Adrenal gland (tissue), 12 donors: ENCODE results near the gene BHLHE23. TPM values are rescaled to one million over a fixed set of nuclear protein-coding genes. Genes with fewer than 3 reads are reported as not detected.

ENCODE experiments used
- DNase-seq, 7 donors: peaks; one replicate each; pipeline ENCODE4 v3.0.0-alpha.2; 2019 to 2020
- H3K27ac ChIP-seq, 5 donors: fragments of 200-600 bp; sonication (generic) in 4 of 5; 1 replicate in 3 of 5; 2 replicates in 2 of 5; pipeline versions ENCODE4 v1.5.1 to v1.8.0; 2016 to 2020; ENCODE audit warnings: mild to moderate bottlenecking in 1 of 5
- H3K27me3 ChIP-seq: fragments of 200-600 bp; 2 replicates; pipeline ENCODE4 v1.8.0; 2021
- H3K36me3 ChIP-seq, 2 donors: fragments of 200-600 bp; replicated peaks in 1 of 2; 1 replicate in 1 of 2; 2 replicates in 1 of 2; pipeline versions ENCODE4 v1.5.1 to v1.8.0; 2018 to 2022
- H3K4me1 ChIP-seq, 2 donors: fragments of 200-600 bp; replicated peaks in 1 of 2; 1 replicate in 1 of 2; 2 replicates in 1 of 2; pipeline versions ENCODE4 v1.5.1 to v1.8.0; 2018 to 2021
- H3K4me3 ChIP-seq, 4 donors: fragments of 200-600 bp; sonication (generic) in 3 of 4; one replicate each; pipeline ENCODE4 v1.5.1; 2016 to 2018
- H3K9me3 ChIP-seq, 3 donors: fragments of 200-600 bp; sonication (generic) in 1 of 3; replicated peaks in 1 of 3; 1 replicate in 2 of 3; 2 replicates in 1 of 3; pipeline versions ENCODE4 v1.5.1 to v1.8.0; 2016 to 2021
- POLR2A ChIP-seq, 2 donors: fragments of 450-650 bp; IDR thresholded peaks; one replicate each; pipeline ENCODE4 v1.6.1; 2017; ENCODE audit warnings: antibody characterized with exemption in 2 of 2, mild to moderate bottlenecking in 2 of 2, moderate library complexity in 1 of 2
- WGBS, 4 donors: extraction: QIAGEN DNeasy Blood & Tissue Kit in 2 of 4; methylation state at CpG; one replicate each; pipeline versions ENCODE4 v1.1.5 to v1.1.7; 2013 to 2017; 5-methylcytosine and 5-hydroxymethylcytosine counted together
- intact Hi-C, 2 donors: fragments of 100-400 bp; cut with DNase I; formaldehyde crosslinking; loops; one replicate each; pipeline versions ENCODE4 v1.14.1 to v1.15.0; 2022 to 2023
- polyA plus RNA-seq, 3 donors: library from polyadenylated mRNA; stranded (reverse); fragments of 200-250 nt in 2 of 3; fragments of 350-450 nt in 1 of 3; fragmentation: Illumina TruSeq in 1 of 3; extraction: RNeasy Lipid Tissue Mini Kit (QIAGEN cat#74804) in 1 of 3; gene quantifications; one replicate each; pipeline ENCODE4 v1.2.3, GENCODE V29; 2013 to 2014
- total RNA-seq, 9 donors: library from RNA; depleted of rRNA in 4 of 9; stranded (reverse); fragments of >200 nt in 4 of 9; fragments of 120-200 nt in 1 of 9; fragmentation: NEBNext Ultra II Directional in 1 of 9; extraction: Animal tissue kit (Norgen Biotek cat#: 25700) in 1 of 9; gene quantifications; one replicate each; pipeline versions ENCODE4 v1.1.0 to v1.2.4, GENCODE V29; 2013 to 2023
- TF ChIP-seq, protein P1 (sequence below), 6 experiments: fragments of 450-650 bp in 4 of 6; fragments of 200-600 bp in 2 of 6; sonication (generic) in 1 of 6; IDR thresholded peaks; 1 replicate in 5 of 6; 2 replicates in 1 of 6; pipeline versions ENCODE4 v1.5.1 to v1.8.0; 2016 to 2021; ENCODE audit warnings: antibody characterized with exemption in 6 of 6, mild to moderate bottlenecking in 2 of 6, moderate library complexity in 1 of 6
- donor health status: healthy with polysubstance abuse.
- donor health status: Bipolar disorder and iron deficiency.
- donor health status: DM: yes; HTN: yes; CAD: no.
- donor health status: DM: no; HTN: no; CAD: no.
- donor health status: DM: no; HTN: no; CAD: no.
- donor health status: DM: yes; HTN: yes; CAD: no.

BHLHE23 gene
- total and polyA plus RNA-seq, 12 donors, result not detected

DNA sequence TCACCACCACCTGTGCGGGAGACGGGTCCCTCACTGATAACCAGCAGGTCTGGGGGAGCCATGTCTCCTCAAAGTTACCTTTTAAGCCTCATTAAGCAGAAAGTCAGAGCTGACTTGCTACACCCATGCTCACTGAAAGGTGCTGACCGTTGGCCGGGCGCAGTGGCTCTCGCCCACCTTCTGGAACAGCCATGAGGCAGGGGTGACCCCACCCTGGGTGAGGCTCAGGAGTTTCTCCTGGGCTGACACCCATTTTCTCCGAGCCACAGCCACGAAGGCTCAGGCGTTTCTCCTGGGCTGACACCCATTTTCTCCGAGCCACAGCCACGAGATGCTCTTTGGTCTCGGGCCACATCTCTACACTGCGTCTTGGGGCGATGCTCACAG is 10.2 kb downstream of the BHLHE23 start:
- no peaks in the 10 kb centered on the region for H3K4me1 ChIP-seq
- no peak overlapping the region for H3K4me3 ChIP-seq
- H3K27ac ChIP-seq, result no peak overlapping the region
- intact Hi-C loops, result no loop called here
- 77 to 81% (median 80%) methylated on average over 12 to 14 of the region's 14 CpGs for WGBS, 4 donors
- H3K9me3 ChIP-seq, result no peaks in the 10 kb centered on the region
- no peak for TF ChIP-seq POLR2A (IDR thresholded peaks at IDR 0.05)
- TF ChIP-seq, protein P1, sequence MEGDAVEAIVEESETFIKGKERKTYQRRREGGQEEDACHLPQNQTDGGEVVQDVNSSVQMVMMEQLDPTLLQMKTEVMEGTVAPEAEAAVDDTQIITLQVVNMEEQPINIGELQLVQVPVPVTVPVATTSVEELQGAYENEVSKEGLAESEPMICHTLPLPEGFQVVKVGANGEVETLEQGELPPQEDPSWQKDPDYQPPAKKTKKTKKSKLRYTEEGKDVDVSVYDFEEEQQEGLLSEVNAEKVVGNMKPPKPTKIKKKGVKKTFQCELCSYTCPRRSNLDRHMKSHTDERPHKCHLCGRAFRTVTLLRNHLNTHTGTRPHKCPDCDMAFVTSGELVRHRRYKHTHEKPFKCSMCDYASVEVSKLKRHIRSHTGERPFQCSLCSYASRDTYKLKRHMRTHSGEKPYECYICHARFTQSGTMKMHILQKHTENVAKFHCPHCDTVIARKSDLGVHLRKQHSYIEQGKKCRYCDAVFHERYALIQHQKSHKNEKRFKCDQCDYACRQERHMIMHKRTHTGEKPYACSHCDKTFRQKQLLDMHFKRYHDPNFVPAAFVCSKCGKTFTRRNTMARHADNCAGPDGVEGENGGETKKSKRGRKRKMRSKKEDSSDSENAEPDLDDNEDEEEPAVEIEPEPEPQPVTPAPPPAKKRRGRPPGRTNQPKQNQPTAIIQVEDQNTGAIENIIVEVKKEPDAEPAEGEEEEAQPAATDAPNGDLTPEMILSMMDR (IDR thresholded peaks at IDR 0.05), result no peak
- no peaks in the 10 kb centered on the region for H3K36me3 ChIP-seq
- H3K27me3 ChIP-seq, result peaks cover 27% of the 10 kb centered on the region
- no peak for DNase-seq

DNA sequence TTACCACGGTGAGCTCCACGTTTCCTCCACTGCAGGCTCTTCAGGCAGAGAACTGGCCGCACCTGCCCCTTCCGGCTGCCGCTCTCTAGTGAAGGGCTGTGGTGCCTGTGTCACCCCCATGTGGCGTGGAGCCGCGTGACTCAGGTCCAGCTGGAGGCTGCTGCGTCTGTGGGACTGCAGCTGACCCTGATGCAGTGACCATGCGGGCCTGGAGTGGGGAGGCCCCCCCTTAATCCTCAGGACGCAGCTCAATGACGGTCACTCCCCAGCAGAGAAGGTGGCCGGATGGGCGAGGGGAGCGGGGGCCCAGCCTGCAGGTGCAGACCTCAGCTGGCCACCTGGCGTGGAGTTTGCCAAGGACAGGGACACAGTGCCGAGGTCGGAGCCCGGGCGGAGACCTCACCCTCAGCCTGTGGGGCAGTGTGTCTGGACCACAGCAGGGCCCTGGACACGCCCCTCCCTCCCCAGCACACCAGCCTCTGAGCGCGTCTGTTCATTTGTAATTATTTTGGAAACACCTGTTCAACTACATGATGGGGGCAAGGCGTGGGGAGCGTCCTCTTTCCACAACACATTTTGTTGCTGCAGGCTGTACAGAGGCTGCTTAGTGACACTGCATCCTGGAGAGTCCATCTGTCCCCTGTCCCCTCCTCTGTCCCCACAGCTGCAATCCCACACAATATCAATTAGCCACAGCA is 10.7 kb downstream of the BHLHE23 start:
- intact Hi-C loops, result no loop called here
- 56 to 73% (median 69%) methylated on average over 5 to 25 of the region's 25 CpGs for WGBS, 4 donors
- H3K27me3 ChIP-seq, result peaks cover 21% of the 10 kb centered on the region

DNA sequence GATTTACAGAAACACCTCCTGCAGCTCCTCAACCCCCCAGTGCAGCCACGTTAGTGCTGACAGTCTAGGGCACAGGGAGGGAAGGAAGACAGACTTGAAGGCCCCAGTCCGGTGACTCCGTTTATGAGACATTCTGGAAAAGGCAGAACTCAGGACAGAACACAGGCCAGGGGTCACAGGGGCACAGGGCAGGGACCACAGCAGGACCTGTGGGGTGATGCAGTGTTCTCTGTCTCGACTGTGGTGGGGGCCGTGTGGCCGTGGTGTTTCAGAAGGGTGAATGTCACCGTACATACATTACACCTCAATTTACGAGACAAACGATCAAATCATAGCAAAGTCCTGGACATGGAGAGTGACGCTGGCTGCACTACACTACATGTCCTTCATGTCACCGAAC is 11.3 kb downstream of the BHLHE23 start:
- no peaks in the 10 kb centered on the region for H3K9me3 ChIP-seq
- H3K4me3 ChIP-seq, result no peak overlapping the region
- no peak overlapping the region for H3K27ac ChIP-seq
- intact Hi-C loops, result no loop called here
- TF ChIP-seq, protein P1 (IDR thresholded peaks at IDR 0.05), result no peak
- no peak for TF ChIP-seq POLR2A (IDR thresholded peaks at IDR 0.05)
- 66 to 77% (median 71%) methylated on average over 8 to 11 of the region's 11 CpGs for WGBS, 4 donors
- H3K4me1 ChIP-seq, result no peaks in the 10 kb centered on the region
- no peak for DNase-seq
- peaks cover 18% of the 10 kb centered on the region for H3K27me3 ChIP-seq
- no peaks in the 10 kb centered on the region for H3K36me3 ChIP-seq

More for the DNA sequence above, 10.7 kb downstream of the BHLHE23 start:
- Histone ChIP-seq H3K9me3 (no peaks in the 10 kb centered on the region), H3K27ac (no peak overlapping the region), H3K4me3 (no peak overlapping the region), H3K36me3 (no peaks in the 10 kb centered on the region), H3K4me1 (no peaks in the 10 kb centered on the region)
- no peak for TF ChIP-seq POLR2A (IDR thresholded peaks at IDR 0.05)
- TF ChIP-seq, protein P1 (IDR thresholded peaks at IDR 0.05), result no peak
- DNase-seq, result no peak

DNA sequence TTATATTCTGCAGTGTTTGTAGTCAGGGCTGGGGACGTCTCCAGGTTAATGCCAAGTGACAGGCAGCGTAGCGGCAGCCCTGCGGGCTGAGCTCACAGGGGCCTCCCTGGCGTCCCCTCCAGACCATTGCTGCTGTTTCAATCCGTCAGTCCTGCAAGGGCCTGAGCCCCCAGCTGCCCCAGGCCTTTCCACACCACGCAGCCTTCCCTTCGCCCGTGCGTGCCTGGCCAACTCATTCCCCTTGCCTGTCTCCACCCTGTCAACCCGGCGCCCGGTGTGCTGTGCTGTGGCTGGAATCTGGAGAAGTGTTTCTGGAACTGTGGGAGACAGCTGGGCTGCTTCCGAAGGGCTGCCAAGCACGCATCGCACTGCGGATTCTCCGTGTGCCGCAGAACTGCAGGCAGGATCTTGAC is 11.9 kb downstream of the BHLHE23 start:
- Histone ChIP-seq H3K27me3 (peaks cover 12% of the 10 kb centered on the region), H3K27ac (no peak overlapping the region), H3K4me1 (no peaks in the 10 kb centered on the region), H3K36me3 (no peaks in the 10 kb centered on the region), H3K9me3 (no peaks in the 10 kb centered on the region), H3K4me3 (no peak overlapping the region)
- DNase-seq, result no peak
- no peak for TF ChIP-seq POLR2A (IDR thresholded peaks at IDR 0.05)
- TF ChIP-seq, protein P1 (IDR thresholded peaks at IDR 0.05), result no peak
- intact Hi-C loops, result no loop called here
- 76 to 84% (median 80%) methylated on average over 19 of the region's 19 CpGs for WGBS, 4 donors
